Thyroid gland (tissue), 4 donors: Measurements from ENCODE around the gene FAM83F.

Source experiments
- CTCF ChIP-seq, 6 experiments: fragments of 200-600 bp in 3 of 6; fragments of 450-650 bp in 3 of 6; sonication (generic) in 3 of 6; IDR thresholded peaks; one replicate each; pipeline ENCODE4 v1.5.1; 2016 to 2019; ENCODE audit warnings: antibody characterized with exemption in 6 of 6, mild to moderate bottlenecking in 2 of 6, inconsistent platforms in 1 of 6, moderate library complexity in 1 of 6
- POLR2A ChIP-seq, 2 donors: fragments of 450-650 bp; IDR thresholded peaks; one replicate each; pipeline ENCODE4 v1.6.1; 2017; ENCODE audit warnings: antibody characterized with exemption in 2 of 2, mild to moderate bottlenecking in 2 of 2, moderate library complexity in 1 of 2

- no peak for TF ChIP-seq CTCF (IDR thresholded peaks at IDR 0.05)
- no peak for TF ChIP-seq POLR2A (IDR thresholded peaks at IDR 0.05)
Measured at GRCh38 chr22:40019100-40019499, 24.3 kb downstream of the FAM83F start.
